H1 (cell line): ENCODE results near the gene SLIT3.

Experiments
- ATF3 ChIP-seq: IDR thresholded peaks from 2 replicates; pipeline ENCODE4 v1.6.1; 2011; ENCODE audit warnings: low read depth, mild to moderate bottlenecking, low read length; ENCODE audit not compliant: insufficient read depth
- CTCF ChIP-seq, 3 experiments: IDR thresholded peaks; 1 replicate in 2 of 3; 2 replicates in 1 of 3; pipeline versions ENCODE4 v1.5.1 to v1.6.1; 2011; ENCODE audit warnings: low read length in 3 of 3, mild to moderate bottlenecking in 3 of 3, inconsistent platforms in 2 of 3, low read depth in 1 of 3, moderate library complexity in 1 of 3; ENCODE audit not compliant: insufficient read depth in 1 of 3; ENCODE audit errors: control extremely low read depth in 1 of 3
- E2F6 ChIP-seq: IDR thresholded peaks from 2 replicates; pipeline ENCODE4 v1.6.1; 2012; ENCODE audit warnings: inconsistent platforms
- EZH2 ChIP-seq: fragments of 200-600 bp; sonication (generic); IDR thresholded peaks from 2 replicates; pipeline ENCODE4 v1.7.1; 2012; ENCODE audit warnings: low read depth, mild to moderate bottlenecking, moderate library complexity, low read length, inconsistent platforms; ENCODE audit not compliant: severe bottlenecking
- MAX ChIP-seq: IDR thresholded peaks from 2 replicates; pipeline ENCODE4 v1.6.1; 2012; ENCODE audit warnings: inconsistent platforms
- NRF1 ChIP-seq: IDR thresholded peaks from 2 replicates; pipeline ENCODE4 v1.6.1; 2011; ENCODE audit warnings: mild to moderate bottlenecking, low read depth, low read length, improper control_type of control experiment
- POLR2A ChIP-seq, 2 experiments: IDR thresholded peaks; 1 replicate in 1 of 2; 2 replicates in 1 of 2; pipeline ENCODE4 v1.6.1; 2011; ENCODE audit warnings: low read depth in 2 of 2, low read length in 2 of 2, mild to moderate bottlenecking in 2 of 2; ENCODE audit errors: control extremely low read depth in 1 of 2
- POLR2AphosphoS5 ChIP-seq: IDR thresholded peaks from 2 replicates; pipeline ENCODE4 v1.6.1; 2011; ENCODE audit warnings: low read depth, low read length
- RNF2 ChIP-seq: fragments of 200-900, 300-1000 bp; sonication (generic); IDR thresholded peaks from 2 replicates; pipeline ENCODE4 v1.7.1; 2016; ENCODE audit warnings: borderline replicate concordance, low read depth, mild to moderate bottlenecking, antibody characterized with exemption, low read length; ENCODE audit not compliant: poor library complexity, severe bottlenecking; ENCODE audit errors: missing control alignments
- SIRT6 ChIP-seq: IDR thresholded peaks from one replicate; pipeline ENCODE4 v1.7.1; 2012; ENCODE audit warnings: low read length, inconsistent platforms
- YY1 ChIP-seq: IDR thresholded peaks from 2 replicates; pipeline ENCODE4 v1.6.1; 2011; ENCODE audit warnings: low read depth, mild to moderate bottlenecking, low read length
- ZNF274 ChIP-seq: IDR thresholded peaks from 2 replicates; pipeline ENCODE4 v1.7.0; 2012; ENCODE audit warnings: low read length, borderline replicate concordance; ENCODE audit errors: extremely low read depth

- TF ChIP-seq EZH2 (no peak), ZNF274 (no peak), RNF2 (no peak), SIRT6 (no peak), CTCF (IDR thresholded peaks at IDR 0.05; ENCODE audit: control extremely low read depth in 1 of 3, insufficient read depth in 1 of 3, low read depth in 1 of 3, low read length in 3 of 3) (no peak), POLR2AphosphoS5 (no peak), YY1 (no peak), POLR2A (IDR thresholded peaks at IDR 0.05; ENCODE audit: control extremely low read depth in 1 of 2, low read depth in 2 of 2, low read length in 2 of 2) (no peak), NRF1 (no peak), ATF3 (no peak), MAX (no peak), E2F6 (no peak)
Observed at GRCh38 chr5:168734119-168734518, 566.8 kb downstream of the SLIT3 start.
